Activated T-cell treated with anti-CD3 and anti-CD28 coated beads for 24 hours (primary cell): Measurements from ENCODE around the gene FAM25C.
"Not testable (repeated sequence)": the region's sequence is repeated elsewhere in the genome, so short reads cannot be mapped to it uniquely, and the experiment has no call there.

ENCODE experiments used
- DNase-seq: peaks from one replicate; pipeline ENCODE4 v3.0.0-alpha.2; 2020; ENCODE audit warnings: low read depth

Gene FAM25C

GRCh38 chr10:47999691-48000090 is at the start of gene FAM25C:
TSS of gene FAM25C (minus strand) at chr10:47999791. CDS start at chr10:47999765, 26 bp downstream.
- not testable (repeated sequence) for DNase-seq

GRCh38 chr10:48044557-48044956 is 45.0 kb upstream of the FAM25C start:
- DNase-seq, result not testable (repeated sequence)

- not testable (repeated sequence) for DNase-seq
Measured at GRCh38 chr10:48031390-48031789, 31.8 kb upstream of the FAM25C start.

GRCh38 chr10:48002306-48002705 is 2.7 kb upstream of the FAM25C start:
- not testable (repeated sequence) for DNase-seq

- not testable (repeated sequence) for DNase-seq
Measured at GRCh38 chr10:47994045-47994444, 5.5 kb downstream of the FAM25C start.

- DNase-seq, result not testable (repeated sequence)
Measured at GRCh38 chr10:47992560-47992959, 7.0 kb downstream of the FAM25C start.

GRCh38 chr10:47991706-47992105 is 7.9 kb downstream of the FAM25C start:
- DNase-seq, result not testable (repeated sequence)

- DNase-seq, result not testable (repeated sequence)
Measured at GRCh38 chr10:47990097-47990496, 9.5 kb downstream of the FAM25C start.

- DNase-seq, result not testable (repeated sequence)
Measured at GRCh38 chr10:47989542-47989950, 10.0 kb downstream of the FAM25C start.

GRCh38 chr10:47988718-47989541 is 10.7 kb downstream of the FAM25C start:
- not testable (repeated sequence) for DNase-seq

- not testable (repeated sequence) for DNase-seq
Measured at GRCh38 chr10:47987952-47988351, 11.6 kb downstream of the FAM25C start.

GRCh38 chr10:47986413-47987230 is 13.0 kb downstream of the FAM25C start:
- DNase-seq, result not testable (repeated sequence)

- not testable (repeated sequence) for DNase-seq
Measured at GRCh38 chr10:47975409-47975808, 24.2 kb downstream of the FAM25C start.

- DNase-seq, result not testable (repeated sequence)
Measured at GRCh38 chr10:47973131-47973530, 26.5 kb downstream of the FAM25C start.

GRCh38 chr10:47972077-47972476 is 27.5 kb downstream of the FAM25C start:
- DNase-seq, result not testable (repeated sequence)

GRCh38 chr10:47971598-47971997 is 28.0 kb downstream of the FAM25C start:
- DNase-seq, result not testable (repeated sequence)

GRCh38 chr10:47970047-47970446 is 29.5 kb downstream of the FAM25C start:
- not testable (repeated sequence) for DNase-seq

- DNase-seq, result not testable (repeated sequence)
Measured at GRCh38 chr10:47968988-47969387, 30.6 kb downstream of the FAM25C start.

- not testable (repeated sequence) for DNase-seq
Measured at GRCh38 chr10:47964280-47965063, 35.1 kb downstream of the FAM25C start.

- DNase-seq, result not testable (repeated sequence)
Measured at GRCh38 chr10:47962785-47963184, 36.8 kb downstream of the FAM25C start.

- DNase-seq, result not testable (repeated sequence)
Measured at GRCh38 chr10:47960699-47961098, 38.9 kb downstream of the FAM25C start.

GRCh38 chr10:47959677-47960076 is 39.9 kb downstream of the FAM25C start:
- not testable (repeated sequence) for DNase-seq
